HepG2 (cell line): ENCODE data around the gene PANK2. TPM values are rescaled to one million over a fixed set of nuclear protein-coding genes. Genes with fewer than 3 reads are reported as not detected.

Experiments used
- AKAP8 ChIP-seq: sonication (generic); formaldehyde crosslinking; IDR thresholded peaks from 2 replicates; pipeline ENCODE4 v1.5.1; 2020; ENCODE audit warnings: mild to moderate bottlenecking, missing genetic modification reagents
- ARNT2 ChIP-seq: sonication (generic); formaldehyde crosslinking; IDR thresholded peaks from 2 replicates; pipeline ENCODE4 v1.8.0; 2022; ENCODE audit warnings: mild to moderate bottlenecking, low read depth, missing genetic modification reagents, moderate library complexity
- MEF2D ChIP-seq: sonication (generic); formaldehyde crosslinking; IDR thresholded peaks from 2 replicates; pipeline ENCODE4 v1.5.1; 2020; ENCODE audit warnings: mild to moderate bottlenecking, missing genetic modification reagents
- MTA1 ChIP-seq: sonication (generic); formaldehyde crosslinking; IDR thresholded peaks from 2 replicates; pipeline ENCODE4 v1.4.0; 2020; ENCODE audit warnings: missing genetic modification reagents, mild to moderate bottlenecking, borderline replicate concordance
- RCOR2 ChIP-seq: IDR thresholded peaks from 2 replicates; pipeline ENCODE4 v1.6.1; 2016; ENCODE audit warnings: missing biosample characterization, missing genetic modification reagents
- ZFP82 ChIP-seq: sonication (generic); formaldehyde crosslinking; IDR thresholded peaks from 2 replicates; pipeline ENCODE4 v1.5.1; 2020; ENCODE audit warnings: mild to moderate bottlenecking, missing genetic modification reagents, borderline replicate concordance
- ZNF256 ChIP-seq: sonication (generic); formaldehyde crosslinking; conservative IDR thresholded peaks from 2 replicates; pipeline ENCODE4 v1.4.0; 2020; ENCODE audit warnings: missing genetic modification reagents
- ZNF44 ChIP-seq: sonication (generic); formaldehyde crosslinking; IDR thresholded peaks from 2 replicates; pipeline ENCODE4 v1.5.1; 2020; ENCODE audit warnings: mild to moderate bottlenecking, missing genetic modification reagents
- ZNF616 ChIP-seq: sonication (generic); formaldehyde crosslinking; IDR thresholded peaks from 2 replicates; pipeline ENCODE4 v1.5.0; 2020; ENCODE audit warnings: low read depth, mild to moderate bottlenecking, missing genetic modification reagents
- ZNF670 ChIP-seq: sonication (generic); formaldehyde crosslinking; IDR thresholded peaks from 2 replicates; pipeline ENCODE4 v1.8.0; 2022; ENCODE audit warnings: mild to moderate bottlenecking, missing genetic modification reagents, borderline replicate concordance
- ZNF788 ChIP-seq: sonication (generic); formaldehyde crosslinking; IDR thresholded peaks from 2 replicates; pipeline ENCODE4 v1.5.0; 2020; ENCODE audit warnings: mild to moderate bottlenecking, missing genetic modification reagents, borderline replicate concordance
- polyA plus RNA-seq, 8 experiments: library from polyadenylated mRNA; depleted of rRNA in 3 of 8; stranded (reverse) in 7 of 8; unstranded in 1 of 8; fragments of >200 nt; fragmentation: Illumina TruSeq in 4 of 8; extraction: Trizol in 4 of 8; gene quantifications; 2 replicates each; pipeline versions ENCODE4 v1.2.1 to v1.2.3, GENCODE V29; 2011 to 2016; ENCODE audit warnings: low read depth in 4 of 8, missing spikeins in 1 of 8, mixed read lengths in 1 of 8; ENCODE audit not compliant: insufficient read depth in 1 of 8
- total RNA-seq, 5 experiments: library from RNA; depleted of rRNA; stranded (reverse); fragments of >200 nt; fragmentation: Illumina TruSeq; extraction: Trizol; gene quantifications; 2 replicates each; pipeline ENCODE4 v1.2.3, GENCODE V29; 2016; ENCODE audit warnings: low read depth in 1 of 5
- TF ChIP-seq, protein P1 (sequence below): sonication (generic); formaldehyde crosslinking; conservative IDR thresholded peaks from 2 replicates; pipeline ENCODE4 v1.8.1; 2023; ENCODE audit warnings: missing genetic modification reagents
- TF ChIP-seq, protein P2 (sequence below): sonication (generic); formaldehyde crosslinking; conservative IDR thresholded peaks from 2 replicates; pipeline ENCODE4 v1.5.0; 2020; ENCODE audit warnings: missing genetic modification reagents
- TF ChIP-seq, protein P3 (sequence below): sonication (generic); formaldehyde crosslinking; IDR thresholded peaks from 2 replicates; pipeline ENCODE4 v1.4.0; 2020; ENCODE audit warnings: missing genetic modification reagents, borderline replicate concordance
- TF ChIP-seq, protein P4 (sequence below): sonication (generic); formaldehyde crosslinking; conservative IDR thresholded peaks from 2 replicates; pipeline ENCODE4 v1.4.0; 2020; ENCODE audit warnings: missing genetic modification reagents
- TF ChIP-seq, protein P5 (sequence below): sonication (generic); formaldehyde crosslinking; IDR thresholded peaks from 2 replicates; pipeline ENCODE4 v1.4.0; 2020; ENCODE audit warnings: missing genetic modification reagents
- TF ChIP-seq, protein P6 (sequence below): sonication (generic); formaldehyde crosslinking; IDR thresholded peaks from 2 replicates; pipeline ENCODE4 v1.4.0; 2020; ENCODE audit warnings: missing genetic modification reagents, borderline replicate concordance
- TF ChIP-seq, protein P7 (sequence below): sonication (generic); formaldehyde crosslinking; IDR thresholded peaks from 2 replicates; pipeline ENCODE4 v1.4.0; 2020; ENCODE audit warnings: mild to moderate bottlenecking, missing genetic modification reagents

PANK2 gene
- total and polyA plus RNA-seq, 2 of the 13 experiments (the other 11 are each of a cell fraction or from before 2014, with no cell fraction given): 39.2 to 123 TPM

DNA sequence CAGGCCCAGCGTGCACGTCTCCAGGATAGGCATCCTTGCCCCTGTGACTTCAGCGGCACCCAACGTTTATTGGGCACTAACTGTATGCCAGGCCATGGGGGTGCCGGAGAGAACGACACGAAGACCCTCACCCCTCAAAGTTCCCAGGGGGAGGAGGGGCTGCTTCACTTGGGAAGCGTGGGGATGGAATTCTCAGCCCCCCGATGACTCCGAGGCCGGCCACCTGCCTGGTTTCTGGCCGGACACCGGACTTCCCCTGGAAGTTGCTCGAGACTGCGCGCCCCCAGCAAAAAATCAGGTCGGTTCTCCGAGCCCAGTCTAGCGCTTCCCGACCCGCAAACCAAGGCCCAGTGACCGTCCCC lies 42.8 kb upstream of the PANK2 start (continued):
- TF ChIP-seq, protein P1, sequence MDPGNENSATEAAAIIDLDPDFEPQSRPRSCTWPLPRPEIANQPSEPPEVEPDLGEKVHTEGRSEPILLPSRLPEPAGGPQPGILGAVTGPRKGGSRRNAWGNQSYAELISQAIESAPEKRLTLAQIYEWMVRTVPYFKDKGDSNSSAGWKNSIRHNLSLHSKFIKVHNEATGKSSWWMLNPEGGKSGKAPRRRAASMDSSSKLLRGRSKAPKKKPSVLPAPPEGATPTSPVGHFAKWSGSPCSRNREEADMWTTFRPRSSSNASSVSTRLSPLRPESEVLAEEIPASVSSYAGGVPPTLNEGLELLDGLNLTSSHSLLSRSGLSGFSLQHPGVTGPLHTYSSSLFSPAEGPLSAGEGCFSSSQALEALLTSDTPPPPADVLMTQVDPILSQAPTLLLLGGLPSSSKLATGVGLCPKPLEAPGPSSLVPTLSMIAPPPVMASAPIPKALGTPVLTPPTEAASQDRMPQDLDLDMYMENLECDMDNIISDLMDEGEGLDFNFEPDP (CRISPR knock-in tag): peak; percentile 7; the same call in 1 of the 2 replicates
- TF ChIP-seq MEF2D (CRISPR knock-in tag): no peak
- TF ChIP-seq RCOR2 (CRISPR knock-in tag): no peak
- TF ChIP-seq ZNF256 (CRISPR knock-in tag): 0 out of 2 replicates have a peak, but pooled peaks have one; percentile 17
- TF ChIP-seq ZNF670 (CRISPR knock-in tag): 0 out of 2 replicates have a peak, but pooled peaks have one; percentile 18
- TF ChIP-seq, protein P2, sequence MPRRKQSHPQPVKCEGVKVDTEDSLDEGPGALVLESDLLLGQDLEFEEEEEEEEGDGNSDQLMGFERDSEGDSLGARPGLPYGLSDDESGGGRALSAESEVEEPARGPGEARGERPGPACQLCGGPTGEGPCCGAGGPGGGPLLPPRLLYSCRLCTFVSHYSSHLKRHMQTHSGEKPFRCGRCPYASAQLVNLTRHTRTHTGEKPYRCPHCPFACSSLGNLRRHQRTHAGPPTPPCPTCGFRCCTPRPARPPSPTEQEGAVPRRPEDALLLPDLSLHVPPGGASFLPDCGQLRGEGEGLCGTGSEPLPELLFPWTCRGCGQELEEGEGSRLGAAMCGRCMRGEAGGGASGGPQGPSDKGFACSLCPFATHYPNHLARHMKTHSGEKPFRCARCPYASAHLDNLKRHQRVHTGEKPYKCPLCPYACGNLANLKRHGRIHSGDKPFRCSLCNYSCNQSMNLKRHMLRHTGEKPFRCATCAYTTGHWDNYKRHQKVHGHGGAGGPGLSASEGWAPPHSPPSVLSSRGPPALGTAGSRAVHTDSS: 0 out of 2 replicates have a peak, but pooled peaks have one; percentile 66
- TF ChIP-seq, protein P3, sequence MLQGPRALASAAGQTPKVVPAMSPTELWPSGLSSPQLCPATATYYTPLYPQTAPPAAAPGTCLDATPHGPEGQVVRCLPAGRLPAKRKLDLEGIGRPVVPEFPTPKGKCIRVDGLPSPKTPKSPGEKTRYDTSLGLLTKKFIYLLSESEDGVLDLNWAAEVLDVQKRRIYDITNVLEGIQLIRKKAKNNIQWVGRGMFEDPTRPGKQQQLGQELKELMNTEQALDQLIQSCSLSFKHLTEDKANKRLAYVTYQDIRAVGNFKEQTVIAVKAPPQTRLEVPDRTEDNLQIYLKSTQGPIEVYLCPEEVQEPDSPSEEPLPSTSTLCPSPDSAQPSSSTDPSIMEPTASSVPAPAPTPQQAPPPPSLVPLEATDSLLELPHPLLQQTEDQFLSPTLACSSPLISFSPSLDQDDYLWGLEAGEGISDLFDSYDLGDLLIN (CRISPR knock-in tag): peak; percentile 86; the same call in 1 of the 2 replicates
- TF ChIP-seq ARNT2 (CRISPR knock-in tag): no peak; the same call in 1 of the 2 replicates
- TF ChIP-seq ZNF44: peak; percentile 7; the same call in 1 of the 2 replicates
- TF ChIP-seq, protein P4, sequence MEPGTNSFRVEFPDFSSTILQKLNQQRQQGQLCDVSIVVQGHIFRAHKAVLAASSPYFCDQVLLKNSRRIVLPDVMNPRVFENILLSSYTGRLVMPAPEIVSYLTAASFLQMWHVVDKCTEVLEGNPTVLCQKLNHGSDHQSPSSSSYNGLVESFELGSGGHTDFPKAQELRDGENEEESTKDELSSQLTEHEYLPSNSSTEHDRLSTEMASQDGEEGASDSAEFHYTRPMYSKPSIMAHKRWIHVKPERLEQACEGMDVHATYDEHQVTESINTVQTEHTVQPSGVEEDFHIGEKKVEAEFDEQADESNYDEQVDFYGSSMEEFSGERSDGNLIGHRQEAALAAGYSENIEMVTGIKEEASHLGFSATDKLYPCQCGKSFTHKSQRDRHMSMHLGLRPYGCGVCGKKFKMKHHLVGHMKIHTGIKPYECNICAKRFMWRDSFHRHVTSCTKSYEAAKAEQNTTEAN: peak; percentile 77
- TF ChIP-seq, protein P5, sequence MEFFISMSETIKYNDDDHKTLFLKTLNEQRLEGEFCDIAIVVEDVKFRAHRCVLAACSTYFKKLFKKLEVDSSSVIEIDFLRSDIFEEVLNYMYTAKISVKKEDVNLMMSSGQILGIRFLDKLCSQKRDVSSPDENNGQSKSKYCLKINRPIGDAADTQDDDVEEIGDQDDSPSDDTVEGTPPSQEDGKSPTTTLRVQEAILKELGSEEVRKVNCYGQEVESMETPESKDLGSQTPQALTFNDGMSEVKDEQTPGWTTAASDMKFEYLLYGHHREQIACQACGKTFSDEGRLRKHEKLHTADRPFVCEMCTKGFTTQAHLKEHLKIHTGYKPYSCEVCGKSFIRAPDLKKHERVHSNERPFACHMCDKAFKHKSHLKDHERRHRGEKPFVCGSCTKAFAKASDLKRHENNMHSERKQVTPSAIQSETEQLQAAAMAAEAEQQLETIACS (CRISPR knock-in tag): peak; percentile 79
- peak; percentile 74; the same call in 1 of the 2 replicates for TF ChIP-seq ZNF788 (CRISPR knock-in tag)
- TF ChIP-seq, protein P6, sequence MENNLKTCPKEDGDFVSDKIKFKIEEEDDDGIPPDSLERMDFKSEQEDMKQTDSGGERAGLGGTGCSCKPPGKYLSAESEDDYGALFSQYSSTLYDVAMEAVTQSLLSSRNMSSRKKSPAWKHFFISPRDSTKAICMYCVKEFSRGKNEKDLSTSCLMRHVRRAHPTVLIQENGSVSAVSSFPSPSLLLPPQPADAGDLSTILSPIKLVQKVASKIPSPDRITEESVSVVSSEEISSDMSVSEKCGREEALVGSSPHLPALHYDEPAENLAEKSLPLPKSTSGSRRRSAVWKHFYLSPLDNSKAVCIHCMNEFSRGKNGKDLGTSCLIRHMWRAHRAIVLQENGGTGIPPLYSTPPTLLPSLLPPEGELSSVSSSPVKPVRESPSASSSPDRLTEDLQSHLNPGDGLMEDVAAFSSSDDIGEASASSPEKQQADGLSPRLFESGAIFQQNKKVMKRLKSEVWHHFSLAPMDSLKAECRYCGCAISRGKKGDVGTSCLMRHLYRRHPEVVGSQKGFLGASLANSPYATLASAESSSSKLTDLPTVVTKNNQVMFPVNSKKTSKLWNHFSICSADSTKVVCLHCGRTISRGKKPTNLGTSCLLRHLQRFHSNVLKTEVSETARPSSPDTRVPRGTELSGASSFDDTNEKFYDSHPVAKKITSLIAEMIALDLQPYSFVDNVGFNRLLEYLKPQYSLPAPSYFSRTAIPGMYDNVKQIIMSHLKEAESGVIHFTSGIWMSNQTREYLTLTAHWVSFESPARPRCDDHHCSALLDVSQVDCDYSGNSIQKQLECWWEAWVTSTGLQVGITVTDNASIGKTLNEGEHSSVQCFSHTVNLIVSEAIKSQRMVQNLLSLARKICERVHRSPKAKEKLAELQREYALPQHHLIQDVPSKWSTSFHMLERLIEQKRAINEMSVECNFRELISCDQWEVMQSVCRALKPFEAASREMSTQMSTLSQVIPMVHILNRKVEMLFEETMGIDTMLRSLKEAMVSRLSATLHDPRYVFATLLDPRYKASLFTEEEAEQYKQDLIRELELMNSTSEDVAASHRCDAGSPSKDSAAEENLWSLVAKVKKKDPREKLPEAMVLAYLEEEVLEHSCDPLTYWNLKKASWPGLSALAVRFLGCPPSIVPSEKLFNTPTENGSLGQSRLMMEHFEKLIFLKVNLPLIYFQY (CRISPR knock-in tag): peak; percentile 99
- TF ChIP-seq AKAP8 (CRISPR knock-in tag): 0 out of 2 replicates have a peak, but pooled peaks have one; percentile 10
- TF ChIP-seq, protein P7, sequence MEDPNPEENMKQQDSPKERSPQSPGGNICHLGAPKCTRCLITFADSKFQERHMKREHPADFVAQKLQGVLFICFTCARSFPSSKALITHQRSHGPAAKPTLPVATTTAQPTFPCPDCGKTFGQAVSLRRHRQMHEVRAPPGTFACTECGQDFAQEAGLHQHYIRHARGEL (CRISPR knock-in tag): peak; percentile 77; the same call in 1 of the 2 replicates
- peak; percentile 59; the same call in 1 of the 2 replicates for TF ChIP-seq MTA1 (CRISPR knock-in tag)
- no peak; the same call in 1 of the 2 replicates for TF ChIP-seq ZFP82 (CRISPR knock-in tag)
- no peak for TF ChIP-seq ZNF616 (CRISPR knock-in tag)
